GM21529 (cell line): Measurements from ENCODE around the gene PTPRM.

Experiments
- ATAC-seq: cut with Tn5 transposase; IDR thresholded peaks from one replicate; pipeline ENCODE4 v1.9.1; 2021; ENCODE audit not compliant: unreplicated experiment

The PTPRM gene

DNA sequence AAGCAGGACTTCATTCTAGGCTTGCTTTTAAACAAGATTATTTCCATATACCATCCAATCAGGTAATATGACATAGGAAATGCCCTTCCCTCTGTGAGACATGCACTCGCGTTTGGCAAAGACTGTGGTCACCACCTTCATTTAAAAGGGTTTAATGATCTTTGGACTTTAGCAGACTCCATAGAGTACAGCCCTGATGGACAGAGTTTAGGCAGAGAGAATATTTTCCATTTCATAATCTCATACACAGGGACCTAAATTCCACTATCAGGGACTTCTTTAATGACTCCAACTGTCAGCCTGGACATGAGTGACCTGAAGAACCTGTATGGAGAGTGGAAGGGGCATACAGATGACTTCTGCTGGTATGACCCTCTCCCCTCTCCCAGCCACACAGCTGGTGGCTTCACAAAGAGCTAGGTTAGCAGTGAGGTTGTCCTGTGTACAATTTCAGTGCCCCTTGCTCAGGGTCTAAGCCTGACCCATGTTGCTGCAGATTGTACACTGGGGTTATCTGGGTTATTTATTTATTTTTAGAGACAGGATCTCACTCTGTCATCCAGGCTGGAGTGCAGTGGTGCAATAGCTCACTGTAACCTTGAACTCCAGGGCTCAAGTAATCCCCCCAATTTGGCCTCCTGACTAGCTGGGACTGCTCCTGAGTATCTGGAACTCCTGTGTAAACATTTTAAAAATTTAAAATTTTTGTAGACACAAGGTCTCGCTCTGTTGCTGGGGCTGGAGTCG is 59.2 kb downstream of the PTPRM start:
- ATAC-seq, result no peak

DNA sequence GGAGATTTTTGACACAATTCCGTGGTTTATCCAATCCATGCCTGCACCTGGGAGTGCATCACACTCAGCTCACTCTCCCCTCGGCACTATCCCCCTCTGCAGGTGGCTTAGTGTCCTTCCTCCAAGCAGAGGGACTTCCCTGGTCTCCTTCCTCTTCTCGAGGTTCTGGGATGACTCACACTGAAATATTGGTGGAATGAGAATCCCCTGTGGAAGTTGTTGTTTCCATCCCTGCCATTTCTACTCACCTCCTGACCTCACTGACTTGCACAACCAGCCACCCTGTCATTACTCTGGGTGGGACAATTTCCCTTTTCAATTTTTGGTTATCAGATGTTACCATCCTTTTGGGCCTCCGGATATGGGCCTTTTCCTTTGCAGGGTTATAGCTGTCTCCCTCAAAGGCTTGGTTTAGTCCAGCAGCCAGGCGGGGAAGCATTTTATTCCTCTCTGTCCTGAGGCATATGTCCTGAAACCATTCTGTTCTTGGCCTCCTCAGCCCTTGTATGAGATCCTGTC is 59.9 kb downstream of the PTPRM start:
- ATAC-seq, result no peak

DNA sequence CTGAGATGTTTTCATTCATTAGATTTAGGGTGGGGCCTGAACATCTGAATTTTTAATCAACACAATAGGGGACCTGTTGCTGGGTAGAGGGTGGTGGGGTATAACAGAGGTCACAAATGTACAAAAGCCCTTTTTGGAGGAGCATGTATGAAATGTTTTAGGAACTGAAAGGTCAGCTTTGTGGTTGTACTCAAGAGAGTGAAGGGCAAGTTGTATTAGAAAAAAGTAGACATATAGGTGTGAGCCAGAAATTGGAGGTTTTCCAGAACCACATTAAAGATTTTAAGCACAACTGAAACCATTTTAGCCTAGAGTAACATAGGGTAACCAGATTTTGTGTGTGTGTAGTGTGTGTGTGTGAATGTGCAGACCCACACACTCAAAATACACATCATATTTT is 62.3 kb downstream of the PTPRM start:
- ATAC-seq, result no peak

DNA sequence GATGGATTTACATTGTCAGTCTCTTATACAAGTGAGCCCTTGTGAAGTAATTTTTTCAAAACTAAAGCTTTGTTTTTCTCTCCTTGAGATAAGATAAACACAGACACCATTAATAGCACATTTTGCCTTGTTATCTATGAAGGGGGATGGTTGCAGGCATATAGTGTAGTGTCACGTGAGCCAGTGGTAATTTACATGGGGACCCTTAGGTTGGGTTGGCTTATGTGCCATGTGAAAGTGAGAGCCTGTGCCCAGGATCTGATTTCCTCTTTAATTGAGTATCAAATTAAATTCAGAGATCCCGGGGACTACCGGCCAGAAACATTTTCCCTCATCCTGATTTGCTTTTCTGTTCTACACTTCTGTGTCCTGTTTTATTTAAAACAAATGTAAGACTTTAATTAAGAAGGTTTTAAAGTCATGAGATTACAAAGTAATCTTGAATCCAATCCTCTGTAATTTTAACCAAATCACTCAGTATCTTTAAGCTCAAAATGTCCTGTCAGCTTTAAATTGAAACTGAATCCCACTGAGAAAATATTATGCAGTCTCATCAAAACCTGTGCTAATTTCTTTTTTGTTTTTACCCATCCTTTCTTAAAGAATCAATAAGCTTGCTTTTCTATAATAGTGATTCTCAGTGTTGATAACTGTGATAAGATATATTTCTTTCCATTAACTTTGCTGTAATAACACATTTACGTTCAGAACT is 63.8 kb downstream of the PTPRM start:
- no peak for ATAC-seq

DNA sequence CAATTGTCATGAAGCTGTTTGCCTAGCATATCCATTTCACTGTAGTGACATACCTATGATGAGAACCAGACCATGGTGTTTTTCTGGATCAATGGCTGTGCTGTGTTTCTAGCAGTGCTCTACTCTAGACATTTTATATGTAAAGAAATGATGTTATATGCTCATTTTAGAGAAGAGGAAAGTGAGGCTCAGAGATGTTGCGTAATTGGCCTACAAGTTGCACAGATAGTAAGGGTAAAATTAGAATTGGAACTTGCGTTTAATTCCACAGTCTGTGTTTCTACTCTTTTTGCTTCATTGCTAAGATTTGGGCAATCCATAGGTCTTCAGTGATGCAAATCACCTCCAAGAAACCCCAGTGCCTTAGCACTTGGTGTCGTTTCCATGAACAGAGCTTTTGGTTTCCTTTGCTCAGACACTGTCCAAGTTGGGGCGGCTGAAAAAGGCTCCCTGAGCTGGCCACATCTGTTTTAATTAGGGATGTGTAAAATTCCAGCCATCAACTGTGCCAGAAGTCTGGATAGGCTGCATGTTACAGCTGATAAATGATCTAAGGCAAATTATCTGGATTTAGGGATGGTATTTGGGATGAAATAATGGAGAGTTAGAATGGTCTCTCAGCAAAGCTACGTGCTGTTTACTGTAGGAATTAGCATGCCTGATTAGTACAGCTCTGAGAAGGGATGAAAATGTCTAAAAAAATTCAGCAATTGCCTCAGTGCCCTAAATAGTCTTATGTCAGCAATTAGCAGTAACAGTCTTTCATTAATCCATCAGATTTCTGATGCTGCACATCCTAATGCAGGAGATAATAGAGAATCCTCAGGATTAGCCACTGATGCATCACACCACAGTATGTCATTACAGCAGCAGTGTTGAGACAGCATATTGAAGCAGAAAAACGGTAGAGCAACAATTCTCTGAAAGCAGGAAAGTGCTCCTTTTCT is 65.3 kb downstream of the PTPRM start:
- no peak for ATAC-seq

DNA sequence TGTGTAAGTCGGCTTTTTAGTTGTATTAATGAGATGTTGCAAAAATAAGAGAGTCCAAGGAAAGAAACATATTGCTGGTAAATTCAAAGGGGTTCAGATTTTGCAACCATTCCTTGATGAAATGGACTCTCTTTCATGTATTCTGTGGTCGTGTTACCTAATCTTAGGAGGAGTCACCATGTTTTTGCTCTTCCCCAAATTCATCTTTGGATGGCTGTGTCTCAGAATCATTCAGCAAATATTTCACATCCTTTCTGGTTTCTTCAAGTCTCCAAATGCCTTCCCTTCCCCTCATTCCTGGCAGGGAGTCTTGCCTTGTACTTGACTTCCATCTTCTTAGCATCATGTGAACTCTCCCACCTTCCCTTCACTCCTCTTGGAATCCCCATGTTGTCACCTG is 66.1 kb downstream of the PTPRM start:
- no peak for ATAC-seq

DNA sequence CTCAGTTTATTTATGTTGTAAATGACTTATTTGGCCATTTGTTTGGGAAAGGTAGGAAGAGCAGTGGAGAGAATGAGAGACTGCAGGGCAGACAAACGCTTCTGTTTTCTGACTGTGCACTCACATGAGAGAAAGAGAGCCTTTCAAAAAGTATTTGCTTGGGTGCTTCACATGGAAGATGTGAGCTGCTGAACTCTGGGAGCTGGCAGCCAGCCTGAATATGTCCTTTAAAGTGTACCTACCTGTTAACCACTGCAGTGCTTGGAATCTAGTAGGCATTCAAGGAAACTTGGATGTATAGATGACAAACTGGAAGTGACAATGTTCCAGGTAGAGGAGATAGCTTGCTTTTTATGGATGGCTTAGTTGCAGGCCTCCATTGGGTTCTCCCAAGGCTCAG is 68.8 kb downstream of the PTPRM start:
- no peak for ATAC-seq

DNA sequence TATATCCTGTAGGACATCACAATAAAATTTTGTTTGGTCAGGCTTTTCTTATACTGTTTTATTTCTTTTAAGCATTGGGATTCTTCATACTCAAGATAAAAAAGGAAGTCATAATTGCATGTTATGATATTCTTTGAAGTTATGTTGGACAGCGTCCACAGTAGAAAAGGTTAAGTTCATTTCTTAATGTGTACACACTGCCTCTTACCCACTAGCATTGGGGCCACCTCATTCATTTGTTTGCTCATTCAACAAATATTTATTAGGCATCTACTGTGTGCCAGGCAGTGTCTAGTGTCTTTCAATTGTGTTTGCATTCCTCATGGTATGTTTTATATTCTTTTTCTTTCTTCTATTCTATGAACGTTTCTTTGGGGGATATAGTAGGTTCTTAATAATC is 70.2 kb downstream of the PTPRM start:
- ATAC-seq, result no peak

DNA sequence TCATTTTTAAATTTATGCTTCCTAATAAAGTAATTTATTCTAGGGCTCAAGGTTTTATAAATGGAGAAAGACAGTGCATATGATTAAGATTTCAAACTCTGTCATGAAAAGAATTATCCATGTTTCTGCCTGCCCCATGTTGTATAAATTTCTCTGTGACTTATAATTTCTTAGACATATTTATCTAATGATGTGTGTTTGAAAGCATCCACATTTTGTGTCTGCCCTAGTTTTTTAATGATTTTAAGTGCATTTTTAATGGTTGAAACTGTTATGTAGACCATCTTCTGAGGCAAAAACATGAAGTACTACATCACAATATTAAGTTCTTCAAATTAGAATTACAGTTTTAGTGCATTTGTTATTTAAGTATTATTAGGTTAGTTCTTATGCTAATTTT is 71.2 kb downstream of the PTPRM start:
- ATAC-seq, result no peak

DNA sequence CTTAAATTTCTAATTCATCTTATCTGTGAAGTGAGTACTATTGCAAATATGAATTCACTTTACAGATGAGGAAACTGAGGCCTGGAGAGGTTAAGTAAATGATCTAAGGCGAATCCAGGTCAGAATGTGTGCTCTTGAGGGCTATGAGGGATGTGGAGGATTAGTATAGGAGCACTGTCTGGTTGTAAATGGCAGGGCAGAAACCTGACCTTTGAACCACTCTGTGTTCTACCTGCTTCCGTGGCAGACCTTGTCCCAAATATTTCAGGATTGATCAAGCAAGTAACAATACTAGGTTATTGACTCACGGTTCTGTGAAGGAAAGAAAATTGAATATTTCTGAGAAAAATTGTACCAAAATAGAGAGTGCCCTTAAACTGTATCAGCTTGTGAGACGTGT is 74.7 kb downstream of the PTPRM start:
- no peak for ATAC-seq

DNA sequence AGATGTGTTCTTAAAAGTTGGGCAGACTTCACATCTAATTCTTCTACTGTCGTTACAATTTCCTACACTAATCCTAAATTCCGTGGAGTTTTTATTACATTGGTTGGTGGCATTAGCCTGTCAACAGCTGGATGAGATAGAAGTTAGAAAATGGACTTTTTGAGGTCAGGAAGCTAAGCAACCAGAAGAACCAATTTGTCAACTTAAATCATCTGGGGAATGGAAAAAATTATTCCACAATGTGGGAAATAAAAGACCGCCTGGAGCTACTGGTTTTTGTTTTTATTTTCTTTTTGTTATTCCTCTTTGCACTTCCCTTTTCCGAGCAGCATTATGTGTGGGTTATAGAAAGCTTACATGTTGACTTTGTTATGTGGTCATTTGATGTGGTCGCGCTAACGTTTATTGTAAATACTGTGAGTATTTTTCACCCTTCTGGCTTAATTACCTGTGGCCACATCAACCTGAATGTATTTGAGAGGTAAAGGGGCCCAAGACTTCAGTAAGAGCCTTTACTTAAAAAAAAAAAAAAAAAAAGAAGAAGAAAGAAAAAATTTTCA is 75.3 kb downstream of the PTPRM start:
- ATAC-seq, result no peak

DNA sequence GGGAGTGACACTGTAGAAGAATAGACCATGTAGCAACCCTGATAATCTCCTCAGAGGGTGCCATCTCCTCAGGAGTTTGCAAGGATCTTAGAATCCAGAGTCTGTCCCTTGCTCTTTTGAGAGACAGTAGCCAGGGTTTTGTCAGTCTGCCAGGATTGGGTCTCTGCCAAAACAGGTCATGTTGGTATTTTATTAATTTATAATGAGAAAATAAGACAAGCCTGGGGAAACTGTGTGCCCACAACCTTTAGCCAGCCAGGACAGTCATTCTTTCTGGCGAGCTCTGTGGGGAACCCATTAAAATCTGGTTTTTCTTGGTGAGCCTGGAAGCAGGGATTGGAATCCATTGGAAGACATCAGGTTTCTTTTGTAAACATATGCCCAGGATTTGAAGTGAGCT is 78.6 kb downstream of the PTPRM start:
- no peak for ATAC-seq

DNA sequence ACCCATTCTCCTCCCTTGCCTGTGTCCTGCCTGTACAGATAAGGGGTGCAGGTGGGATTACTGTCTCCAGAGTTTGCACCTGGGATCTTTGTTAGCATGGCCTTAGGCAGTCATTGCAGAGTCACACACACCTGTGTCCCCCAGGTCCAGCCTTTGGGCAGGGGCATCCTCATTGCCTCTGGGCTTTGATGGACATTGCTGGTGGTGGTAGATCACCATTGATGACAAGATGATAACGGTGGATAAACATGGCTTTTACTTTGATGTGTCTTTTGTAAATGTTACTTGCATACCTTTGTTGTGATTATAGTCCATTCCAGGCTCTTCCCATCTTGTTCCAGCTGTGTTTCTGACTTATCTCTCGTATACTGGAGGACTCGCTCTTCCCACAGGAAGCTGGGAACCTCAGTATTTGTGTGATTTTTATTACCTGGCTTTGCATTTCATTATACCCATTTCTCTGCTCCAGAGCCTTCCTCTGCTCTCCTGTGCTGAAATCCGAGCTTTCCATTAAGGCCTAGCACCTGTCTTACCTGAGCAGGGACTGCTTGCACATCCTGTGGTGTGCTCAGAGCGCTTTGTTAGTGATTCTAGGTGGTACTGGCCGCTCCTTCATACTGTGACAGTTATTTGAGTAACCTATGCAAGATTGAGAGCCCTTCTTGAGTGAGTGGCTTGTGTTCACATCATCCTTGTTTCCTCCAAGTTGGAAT is 79.2 kb downstream of the PTPRM start:
- ATAC-seq, result no peak

DNA sequence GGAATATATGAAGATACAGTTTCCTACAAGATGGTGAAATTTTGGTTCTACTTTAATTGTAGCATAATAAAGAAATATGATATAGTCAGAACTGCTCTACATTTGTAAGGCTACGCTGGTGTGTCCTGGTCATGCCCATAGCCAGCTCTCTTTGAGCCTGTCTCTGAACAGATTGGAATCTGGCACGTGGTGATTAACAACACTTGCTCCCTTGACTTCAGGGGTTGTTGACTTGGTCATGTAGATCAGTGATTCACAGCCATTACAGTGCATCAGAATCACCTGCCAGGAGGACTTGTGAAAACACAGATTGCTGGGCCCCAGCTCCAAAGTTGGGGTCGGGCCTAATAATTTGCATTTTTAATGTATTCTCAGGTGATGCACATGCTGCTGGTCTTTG is 80.4 kb downstream of the PTPRM start:
- ATAC-seq, result no peak

DNA sequence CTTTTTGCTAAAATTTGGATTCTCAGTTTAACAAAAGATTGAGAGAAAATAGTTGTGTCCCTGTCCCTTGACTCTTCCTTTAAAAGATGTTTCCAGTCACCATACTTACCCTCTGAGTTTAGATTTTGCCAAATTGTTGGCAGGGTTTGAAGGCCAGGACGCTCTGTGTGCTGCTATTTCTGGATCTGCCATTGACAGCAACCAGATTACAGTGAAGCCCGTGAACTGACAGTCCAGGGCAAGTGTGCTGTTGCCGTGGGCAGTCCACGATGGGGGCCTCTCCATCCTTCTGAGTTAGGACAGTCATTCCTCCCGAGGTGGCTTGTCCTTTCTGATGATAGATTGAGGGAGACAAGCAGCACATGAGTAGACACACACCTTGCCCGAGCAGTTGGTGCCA is 89.9 kb downstream of the PTPRM start:
- no peak for ATAC-seq

DNA sequence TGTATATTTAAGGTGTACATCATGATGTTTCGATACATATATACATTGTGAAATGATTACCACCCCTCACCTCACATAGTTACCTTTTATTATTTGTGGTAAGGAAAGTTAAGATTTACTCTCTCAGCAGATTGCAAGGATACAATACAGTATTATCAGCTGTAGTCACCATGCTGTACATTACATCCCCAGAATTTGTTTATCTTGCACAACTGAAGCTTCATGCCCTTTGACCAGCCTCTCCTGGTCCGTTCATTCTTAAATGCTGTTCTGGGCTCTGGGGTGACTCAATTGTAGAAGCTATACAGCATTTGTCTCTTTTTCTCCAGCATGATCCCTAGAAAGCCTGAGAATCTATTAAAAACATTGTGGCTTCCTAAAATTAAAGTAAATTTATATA is 90.8 kb downstream of the PTPRM start:
- no peak for ATAC-seq

DNA sequence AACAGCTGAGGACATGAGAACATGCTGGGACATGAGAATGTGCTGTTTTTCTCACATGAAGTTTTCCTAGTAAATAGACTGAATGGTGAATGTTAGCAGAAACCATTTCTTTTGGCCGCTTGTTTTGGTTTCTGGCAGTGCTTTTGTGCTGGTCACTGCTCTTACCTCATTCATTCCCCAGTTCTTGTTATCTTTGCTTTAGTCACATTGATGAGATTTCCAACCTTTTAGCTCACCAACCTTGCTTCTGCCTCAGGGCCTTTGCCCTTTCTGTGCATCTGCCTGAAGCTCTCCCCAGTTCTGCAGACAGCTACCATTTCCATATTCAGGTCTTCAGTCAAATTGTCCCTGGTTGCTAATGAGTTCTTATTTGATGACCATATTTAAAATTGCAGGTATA is 91.6 kb downstream of the PTPRM start:
- ATAC-seq, result no peak

DNA sequence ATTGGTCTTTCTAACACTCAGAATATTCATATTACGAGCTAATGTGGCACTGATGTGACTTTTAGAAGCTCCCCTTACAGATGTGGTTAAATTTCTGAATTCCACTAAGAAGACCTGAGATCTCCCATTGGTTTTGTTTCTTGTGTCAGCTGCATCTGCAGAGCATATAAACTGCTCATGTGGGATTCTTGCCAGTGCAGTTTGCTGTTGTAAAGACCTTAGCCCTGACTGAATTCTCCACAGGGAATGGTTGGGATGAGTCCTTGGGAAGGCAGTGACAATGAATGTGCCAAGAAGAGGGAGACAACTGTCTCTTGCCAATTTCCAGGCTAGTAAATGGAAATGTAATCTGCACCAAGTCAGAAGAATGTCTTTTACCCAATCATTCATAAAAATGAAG is 94.1 kb downstream of the PTPRM start:
- no peak for ATAC-seq

DNA sequence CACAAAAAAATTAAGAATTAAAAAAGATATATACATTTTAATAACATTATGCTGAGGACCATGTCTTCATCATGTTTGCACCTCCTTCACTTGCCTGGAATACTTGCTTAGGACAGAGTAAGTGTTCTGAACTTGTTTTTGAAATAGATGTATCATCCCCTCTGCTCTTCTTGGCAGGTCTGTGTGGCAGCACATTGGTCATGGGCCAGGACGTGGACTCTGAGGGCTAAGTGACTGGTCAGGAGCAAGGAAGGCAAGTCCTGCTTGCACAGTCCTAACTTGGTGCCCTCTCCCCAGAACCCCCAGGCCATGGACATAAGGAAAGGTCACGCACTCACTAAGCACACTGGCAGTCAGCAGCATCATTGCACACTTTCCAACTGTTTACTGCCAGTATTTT is 95.8 kb downstream of the PTPRM start:
- no peak for ATAC-seq
